Neural crest cell (in vitro differentiated cells): ENCODE data around the gene FIP1L1. TPM values are rescaled to one million over a fixed set of nuclear protein-coding genes. Genes with fewer than 3 reads are reported as not detected.

ENCODE experiments used
- DNase-seq: peaks from one replicate; pipeline ENCODE4 v3.0.0; 2021; ENCODE audit warnings: low read depth, mixed read lengths, low spot score
- H3K27ac Mint-ChIP-seq: one replicate; pipeline ENCODE4 v1.8.0; 2021; ENCODE audit warnings: mild to moderate bottlenecking, mixed read lengths; ENCODE audit not compliant: unreplicated experiment
- H3K27me3 Mint-ChIP-seq: 2 replicates; pipeline ENCODE4 v1.8.0; 2021; ENCODE audit warnings: low read depth, mild to moderate bottlenecking, mixed read lengths
- H3K36me3 Mint-ChIP-seq: 2 replicates; pipeline ENCODE4 v1.8.0; 2021; ENCODE audit warnings: low read depth, mild to moderate bottlenecking, mixed read lengths
- H3K4me1 Mint-ChIP-seq: 2 replicates; pipeline ENCODE4 v1.8.0; 2021; ENCODE audit warnings: mixed read lengths
- H3K4me3 Mint-ChIP-seq: one replicate; pipeline ENCODE4 v1.8.0; 2021; ENCODE audit warnings: mild to moderate bottlenecking, mixed read lengths
- H3K9me3 Mint-ChIP-seq: 2 replicates; pipeline ENCODE4 v1.8.0; 2021; ENCODE audit warnings: mixed read lengths
- CTCF ChIP-seq: fragments of 200-600 bp; sonication (generic); conservative IDR thresholded peaks from 2 replicates; pipeline ENCODE4 v1.5.0; 2021; ENCODE audit warnings: antibody characterized with exemption, mild to moderate bottlenecking
- total RNA-seq: library from RNA; stranded (reverse); gene quantifications from 2 replicates; pipeline ENCODE4 v1.2.1, GENCODE V29; 2021

Gene FIP1L1
- total RNA-seq, 1 donor from 2014 or later, result 67.1 TPM

DNA sequence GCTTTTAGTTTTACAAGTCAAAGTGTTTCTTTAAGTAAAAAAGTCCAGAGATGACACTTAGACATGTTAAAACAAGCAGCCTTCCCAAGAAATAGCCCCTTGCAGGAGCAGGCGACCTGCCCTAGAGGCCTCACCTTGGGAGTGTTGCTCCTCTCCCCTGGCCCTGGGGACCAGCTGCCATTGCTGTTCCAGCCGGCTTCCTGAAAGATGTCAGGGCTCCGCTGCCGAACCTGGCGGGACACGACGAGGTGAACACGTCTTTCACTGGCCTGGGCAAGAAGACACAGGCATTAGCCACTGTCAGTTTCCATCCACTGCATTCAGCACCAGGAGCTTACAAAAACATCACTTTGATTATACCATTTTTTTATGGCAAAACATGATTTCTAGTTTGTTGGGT is 104.1 kb downstream of the FIP1L1 start:
- H3K4me1 Mint-ChIP-seq, result peaks cover 6% of the 10 kb centered on the region

DNA sequence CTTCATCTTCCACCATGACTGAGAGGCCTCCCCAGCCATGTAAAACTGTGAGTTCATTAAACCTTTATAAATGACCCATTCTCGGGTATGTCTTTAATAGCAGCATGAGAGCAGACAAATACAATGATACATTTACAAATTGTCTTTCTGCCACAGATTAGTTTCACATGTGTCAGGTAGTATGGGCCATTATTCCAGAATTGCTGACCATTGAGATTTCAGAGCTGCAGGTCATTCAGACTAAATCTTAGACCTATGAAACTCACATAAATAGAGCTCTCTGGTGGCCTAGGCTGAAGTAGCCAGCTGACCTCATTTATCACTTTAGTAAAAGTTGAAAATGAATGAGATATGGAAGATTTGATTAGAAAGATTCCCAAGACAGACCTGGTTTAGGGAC is 105.8 kb downstream of the FIP1L1 start:
- no peak for TF ChIP-seq CTCF
- Mint-ChIP-seq H3K9me3 (no peaks in the 10 kb centered on the region), H3K4me1 (peaks cover 7% of the 10 kb centered on the region), H3K4me3 (no peak overlapping the region), H3K27me3 (no peaks in the 10 kb centered on the region), H3K36me3 (no peaks in the 10 kb centered on the region), H3K27ac (no peak overlapping the region)
- DNase-seq, result no peak

More for the DNA sequence above, 104.1 kb downstream of the FIP1L1 start:
- Mint-ChIP-seq H3K27ac (no peak overlapping the region), H3K9me3 (no peaks in the 10 kb centered on the region), H3K36me3 (no peaks in the 10 kb centered on the region), H3K4me3 (no peak overlapping the region), H3K27me3 (no peaks in the 10 kb centered on the region)
- TF ChIP-seq CTCF, result no peak
- no peak for DNase-seq

- Mint-ChIP-seq H3K27ac (no peak overlapping the region), H3K27me3 (no peaks in the 10 kb centered on the region), H3K4me1 (peaks cover 7% of the 10 kb centered on the region), H3K36me3 (no peaks in the 10 kb centered on the region), H3K9me3 (no peaks in the 10 kb centered on the region), H3K4me3 (no peak overlapping the region)
- DNase-seq, result no peak
- TF ChIP-seq CTCF, result no peak
Measured at GRCh38 chr4:53484911-53485657, 107.6 kb downstream of the FIP1L1 start.

DNA sequence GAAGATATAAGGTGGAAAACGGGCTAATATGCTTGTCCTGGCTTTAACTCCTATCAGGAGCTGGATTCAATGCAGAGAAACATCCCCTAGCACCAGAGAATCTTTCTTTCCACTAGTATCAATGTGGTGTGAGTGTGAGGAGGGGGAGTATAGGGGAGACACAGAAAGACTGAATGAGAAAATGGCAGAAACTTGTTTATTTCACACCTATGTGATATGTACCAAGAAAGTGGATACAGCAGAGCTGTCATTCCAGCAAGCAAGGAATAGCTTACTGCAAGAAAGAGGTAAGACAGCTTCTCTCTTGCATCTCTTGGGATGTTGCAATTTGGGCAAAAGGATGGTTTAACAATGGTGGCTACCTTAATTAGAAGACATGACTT is 108.2 kb downstream of the FIP1L1 start:
- no peak overlapping the region for H3K4me3 Mint-ChIP-seq
- no peaks in the 10 kb centered on the region for H3K36me3 Mint-ChIP-seq
- no peak overlapping the region for H3K27ac Mint-ChIP-seq
- H3K27me3 Mint-ChIP-seq, result no peaks in the 10 kb centered on the region
- DNase-seq, result no peak
- no peak for TF ChIP-seq CTCF
- H3K4me1 Mint-ChIP-seq, result peaks cover 7% of the 10 kb centered on the region
- no peaks in the 10 kb centered on the region for H3K9me3 Mint-ChIP-seq

- Mint-ChIP-seq H3K27ac (no peak overlapping the region), H3K4me1 (peaks cover 7% of the 10 kb centered on the region), H3K9me3 (peaks cover 4% of the 10 kb centered on the region), H3K27me3 (no peaks in the 10 kb centered on the region), H3K36me3 (no peaks in the 10 kb centered on the region), H3K4me3 (no peak overlapping the region)
- no peak for DNase-seq
- no peak for TF ChIP-seq CTCF
Measured at GRCh38 chr4:53487766-53488165, 110.3 kb downstream of the FIP1L1 start.
